ENCODE measurements around the gene PTPRM.

PTPRM gene

DNA sequence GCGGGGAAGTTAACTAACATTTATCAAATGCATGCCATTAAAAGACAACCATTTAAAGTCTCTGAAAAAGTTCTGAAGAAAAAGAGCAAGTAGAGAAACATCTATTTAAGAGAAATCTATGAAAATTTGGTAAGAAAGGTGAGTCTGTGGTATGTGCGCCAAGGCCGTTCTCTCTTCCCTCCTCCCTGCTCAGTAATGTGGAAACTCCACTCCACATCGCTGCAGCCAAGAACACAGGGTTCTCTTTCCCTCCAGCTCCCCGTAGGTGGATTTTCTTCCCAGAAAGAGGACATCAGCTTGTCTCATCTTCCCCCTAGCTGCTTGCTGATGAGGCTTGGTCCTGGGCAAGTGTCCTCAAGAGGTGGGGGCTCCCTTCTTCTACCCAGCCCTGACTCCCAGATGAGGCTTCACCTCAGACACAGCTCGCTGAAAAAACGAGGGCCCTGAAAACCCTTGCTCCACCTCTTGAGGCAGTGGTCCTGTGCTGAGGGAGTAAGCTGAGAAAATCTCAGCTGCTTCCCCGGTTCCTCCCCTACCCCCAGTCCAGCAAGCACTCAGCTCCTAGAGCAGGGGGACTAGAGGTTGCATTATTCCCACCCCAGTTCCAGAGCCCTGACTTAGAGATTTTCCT is 45.8 kb upstream of the PTPRM start:
- no peaks in the 10 kb centered on the region for H3F3A ChIP-seq (ENCODE audit: control insufficient read depth, insufficient read depth)
- H3K9me2 ChIP-seq (replicated peaks; ENCODE audit: control insufficient read depth, low read length), result no peaks in the 10 kb centered on the region
- no peak overlapping the region for H3K4me2 ChIP-seq (ENCODE audit: low read length)
- no peaks in the 10 kb centered on the region for H3K4me1 ChIP-seq (ENCODE audit: control insufficient read depth, low read length)
- no peaks in the 10 kb centered on the region for H4K20me1 ChIP-seq (ENCODE audit: control insufficient read depth, insufficient read depth, low read depth, low read length)
- no peak overlapping the region for H3K27ac ChIP-seq (ENCODE audit: low read depth, low read length)
- H3K9me3 ChIP-seq (ENCODE audit: control insufficient read depth, insufficient read depth, low read length), result no peaks in the 10 kb centered on the region
- no peaks in the 10 kb centered on the region for H3K27me3 ChIP-seq (ENCODE audit: control insufficient read depth, low read length)
- H3K4me3 ChIP-seq (ENCODE audit: low read length), result no peak overlapping the region
- TF ChIP-seq EZH2phosphoT487 (IDR thresholded peaks at IDR 0.05; ENCODE audit: borderline replicate concordance, low read length) (no peak), CTCF (IDR thresholded peaks at IDR 0.05; ENCODE audit: low read depth, low read length, poor library complexity, severe bottlenecking) (no peak)
- H3K36me3 ChIP-seq (ENCODE audit: control insufficient read depth, low read length), result no peaks in the 10 kb centered on the region
- no peaks in the 10 kb centered on the region for H3K79me2 ChIP-seq (ENCODE audit: control insufficient read depth, low read length)

- H3K4me3 ChIP-seq (ENCODE audit: low read length), result no peak overlapping the region
- no peaks in the 10 kb centered on the region for H3K9me3 ChIP-seq (ENCODE audit: control insufficient read depth, insufficient read depth, low read length)
- TF ChIP-seq EZH2phosphoT487 (IDR thresholded peaks at IDR 0.05; ENCODE audit: borderline replicate concordance, low read length) (no peak), CTCF (IDR thresholded peaks at IDR 0.05; ENCODE audit: low read depth, low read length, poor library complexity, severe bottlenecking) (no peak)
- no peak overlapping the region for H3K4me2 ChIP-seq (ENCODE audit: low read length)
- H3F3A ChIP-seq (ENCODE audit: control insufficient read depth, insufficient read depth), result no peaks in the 10 kb centered on the region
- H3K79me2 ChIP-seq (ENCODE audit: control insufficient read depth, low read length), result no peaks in the 10 kb centered on the region
- no peaks in the 10 kb centered on the region for H3K9me2 ChIP-seq (replicated peaks; ENCODE audit: control insufficient read depth, low read length)
- no peaks in the 10 kb centered on the region for H3K36me3 ChIP-seq (ENCODE audit: control insufficient read depth, low read length)
- H3K27ac ChIP-seq (ENCODE audit: low read depth, low read length), result no peak overlapping the region
- no peaks in the 10 kb centered on the region for H3K4me1 ChIP-seq (ENCODE audit: control insufficient read depth, low read length)
- H4K20me1 ChIP-seq (ENCODE audit: control insufficient read depth, insufficient read depth, low read depth, low read length), result no peaks in the 10 kb centered on the region
- H3K27me3 ChIP-seq (ENCODE audit: control insufficient read depth, low read length), result no peaks in the 10 kb centered on the region
Measured at GRCh38 chr18:7523772-7524171, 43.3 kb upstream of the PTPRM start.

DNA sequence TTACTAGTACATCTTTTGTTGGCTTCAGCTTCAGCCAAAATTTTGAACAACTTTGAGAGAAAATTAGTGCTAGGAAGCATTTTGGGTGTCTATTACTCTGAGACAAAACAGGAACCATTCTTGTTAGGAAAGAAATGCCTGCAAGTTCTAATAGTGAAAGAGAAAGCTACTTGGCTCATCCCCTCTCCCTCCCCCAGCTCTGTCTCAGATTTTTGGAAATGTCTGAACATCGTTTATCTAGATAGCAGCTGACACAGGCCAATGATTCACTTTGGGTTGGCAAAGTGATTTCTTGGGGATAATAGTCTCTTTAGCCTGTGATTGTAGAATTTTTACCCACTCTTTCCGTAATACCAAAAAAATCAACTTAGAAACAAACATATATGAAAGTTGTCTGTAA is 42.3 kb upstream of the PTPRM start:
- Histone ChIP-seq H3K9me3 (ENCODE audit: control insufficient read depth, insufficient read depth, low read length) (no peaks in the 10 kb centered on the region), H3K27me3 (ENCODE audit: control insufficient read depth, low read length) (no peaks in the 10 kb centered on the region), H3K4me3 (ENCODE audit: low read length) (no peak overlapping the region), H4K20me1 (ENCODE audit: control insufficient read depth, insufficient read depth, low read depth, low read length) (no peaks in the 10 kb centered on the region), H3K36me3 (ENCODE audit: control insufficient read depth, low read length) (no peaks in the 10 kb centered on the region), H3K4me1 (ENCODE audit: control insufficient read depth, low read length) (no peaks in the 10 kb centered on the region), H3K9me2 (replicated peaks; ENCODE audit: control insufficient read depth, low read length) (no peaks in the 10 kb centered on the region), H3F3A (ENCODE audit: control insufficient read depth, insufficient read depth) (no peaks in the 10 kb centered on the region), H3K27ac (ENCODE audit: low read depth, low read length) (no peak overlapping the region), H3K79me2 (ENCODE audit: control insufficient read depth, low read length) (no peaks in the 10 kb centered on the region), H3K4me2 (ENCODE audit: low read length) (no peak overlapping the region)
- TF ChIP-seq CTCF (IDR thresholded peaks at IDR 0.05; ENCODE audit: low read depth, low read length, poor library complexity, severe bottlenecking), result no peak
- no peak for TF ChIP-seq EZH2phosphoT487 (IDR thresholded peaks at IDR 0.05; ENCODE audit: borderline replicate concordance, low read length)
